DMS 273 (cell line): ENCODE results near the gene HMGB2.

Source experiments
- DNase-seq: peaks from one replicate; lab custom pipeline; 2025; ENCODE audit not compliant: unreplicated experiment; lab: John Stamatoyannopoulos, UW

HMGB2 gene

DNA sequence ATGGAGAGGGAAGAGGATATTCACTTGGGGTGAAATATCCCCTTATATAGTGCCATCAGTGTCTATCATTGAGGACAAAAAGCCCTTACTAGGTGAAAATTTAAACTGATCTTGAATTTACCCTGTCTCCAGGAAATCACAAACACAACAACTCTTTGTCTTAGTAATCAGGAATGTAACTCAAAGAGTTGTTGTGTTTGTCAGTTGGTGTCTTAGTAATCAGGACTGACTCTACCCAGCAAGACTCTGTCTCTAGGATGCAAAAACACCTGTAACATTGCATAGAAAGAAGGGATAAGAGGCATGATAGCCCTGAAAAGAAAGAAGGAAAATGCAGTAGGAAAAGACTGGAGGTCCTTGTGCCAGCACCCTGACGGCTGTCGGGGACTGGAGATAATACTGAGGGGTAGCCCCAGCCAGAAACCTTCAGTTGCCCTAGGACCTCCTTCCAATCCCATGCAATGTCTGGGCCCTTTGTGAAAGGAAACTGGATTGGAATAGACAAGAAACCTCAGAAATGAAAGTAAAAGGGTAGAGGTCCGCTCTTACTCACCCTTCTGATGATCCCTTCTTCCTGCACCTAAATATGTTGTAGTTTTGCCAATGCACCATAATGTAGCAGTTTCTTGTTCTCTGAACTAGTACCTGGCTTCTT lies 45.3 kb downstream of the HMGB2 start:
- no peak for DNase-seq

DNA sequence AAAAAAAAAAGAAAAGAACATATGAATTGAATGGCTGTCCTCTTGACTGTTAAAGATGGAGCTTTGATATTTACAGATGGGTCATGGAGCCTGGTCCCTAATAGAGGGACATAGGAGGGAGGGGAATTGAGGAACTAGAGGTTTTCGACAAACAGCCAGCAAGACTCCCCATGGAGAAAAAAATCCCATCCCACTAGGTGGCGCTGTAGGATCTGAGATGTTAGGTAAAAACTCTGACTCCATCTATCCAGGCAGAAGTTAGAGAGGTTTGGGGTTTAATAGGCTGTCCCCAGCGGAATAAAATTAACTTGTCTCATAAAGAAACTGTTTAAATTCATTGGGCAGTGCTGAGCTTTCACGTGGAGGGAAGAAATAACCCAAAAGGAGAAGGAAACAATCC lies 45.9 kb downstream of the HMGB2 start:
- DNase-seq = peak; percentile 66

DNA sequence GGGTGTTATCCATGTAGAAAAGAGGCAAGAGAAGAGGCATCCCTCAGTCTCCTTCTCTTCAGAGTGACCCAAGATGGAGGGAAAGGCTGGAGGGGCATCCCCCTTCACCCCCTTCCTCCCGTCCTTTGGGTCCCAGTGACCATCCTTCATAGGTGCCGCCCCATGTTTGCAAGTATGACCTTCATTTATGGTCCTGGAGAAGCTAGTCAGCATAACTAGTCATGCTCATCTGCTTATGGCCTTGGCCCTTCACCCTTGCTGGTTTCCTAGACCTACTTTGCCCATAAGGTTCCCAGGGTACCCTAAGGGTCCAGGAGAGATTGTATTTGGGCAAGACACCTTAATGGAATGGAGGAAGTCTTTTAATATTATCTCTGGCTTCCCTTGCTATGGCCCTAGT lies 46.7 kb downstream of the HMGB2 start:
- no peak for DNase-seq

DNA sequence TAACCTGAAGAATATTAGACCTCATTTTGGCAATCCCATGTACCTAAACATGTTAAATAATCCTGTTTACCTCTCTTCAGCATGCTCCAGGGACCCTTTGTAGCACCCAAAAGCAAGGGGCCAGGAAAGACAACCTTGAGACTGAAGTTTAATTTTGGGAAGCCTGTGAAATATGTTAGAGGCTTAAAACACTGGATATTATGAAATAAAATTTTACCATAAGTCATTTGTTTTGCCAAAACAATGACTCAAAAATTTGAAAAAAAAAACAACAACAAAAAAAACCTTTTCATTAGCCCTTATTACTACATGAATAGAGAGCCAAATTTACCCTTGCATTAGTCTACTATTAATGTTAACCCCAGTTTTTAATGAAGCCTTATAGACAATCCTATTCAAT lies 49.7 kb downstream of the HMGB2 start:
- no peak for DNase-seq

DNA sequence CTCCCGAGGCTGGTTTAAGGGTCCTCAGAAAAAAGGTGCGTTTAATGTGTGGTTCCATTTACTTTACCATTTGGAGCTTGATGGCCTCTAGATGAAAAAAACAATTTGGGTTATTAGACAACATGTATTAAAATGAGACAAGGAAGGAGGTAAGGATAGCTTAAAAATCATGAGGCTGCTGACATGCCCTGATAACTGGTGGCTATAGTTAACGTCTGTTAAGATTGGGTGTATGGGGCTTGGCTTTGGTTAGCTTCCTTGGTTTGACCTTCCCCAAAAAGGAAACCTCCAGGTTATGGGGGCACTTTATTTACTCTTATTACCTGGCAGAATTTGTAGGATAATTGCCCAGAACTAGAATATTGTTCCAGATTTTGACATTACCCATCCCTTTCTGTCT lies 51.5 kb downstream of the HMGB2 start:
- DNase-seq = no peak

DNA sequence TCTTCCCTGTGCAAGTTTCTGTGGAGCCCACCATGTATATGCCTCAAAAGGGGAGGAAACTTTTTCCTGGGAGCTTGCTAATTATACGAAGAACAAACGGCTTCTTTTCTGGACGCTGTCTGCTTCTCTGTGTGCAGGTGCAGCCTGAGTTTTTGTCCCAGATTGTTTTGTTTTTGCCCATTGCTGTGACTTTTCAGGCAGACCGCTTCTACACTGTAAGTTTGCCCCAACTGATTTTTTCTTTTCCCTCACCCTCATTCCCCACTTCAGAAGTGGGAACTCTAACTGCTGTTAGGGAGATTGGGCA lies 51.9 kb downstream of the HMGB2 start:
- DNase-seq = no peak

DNA sequence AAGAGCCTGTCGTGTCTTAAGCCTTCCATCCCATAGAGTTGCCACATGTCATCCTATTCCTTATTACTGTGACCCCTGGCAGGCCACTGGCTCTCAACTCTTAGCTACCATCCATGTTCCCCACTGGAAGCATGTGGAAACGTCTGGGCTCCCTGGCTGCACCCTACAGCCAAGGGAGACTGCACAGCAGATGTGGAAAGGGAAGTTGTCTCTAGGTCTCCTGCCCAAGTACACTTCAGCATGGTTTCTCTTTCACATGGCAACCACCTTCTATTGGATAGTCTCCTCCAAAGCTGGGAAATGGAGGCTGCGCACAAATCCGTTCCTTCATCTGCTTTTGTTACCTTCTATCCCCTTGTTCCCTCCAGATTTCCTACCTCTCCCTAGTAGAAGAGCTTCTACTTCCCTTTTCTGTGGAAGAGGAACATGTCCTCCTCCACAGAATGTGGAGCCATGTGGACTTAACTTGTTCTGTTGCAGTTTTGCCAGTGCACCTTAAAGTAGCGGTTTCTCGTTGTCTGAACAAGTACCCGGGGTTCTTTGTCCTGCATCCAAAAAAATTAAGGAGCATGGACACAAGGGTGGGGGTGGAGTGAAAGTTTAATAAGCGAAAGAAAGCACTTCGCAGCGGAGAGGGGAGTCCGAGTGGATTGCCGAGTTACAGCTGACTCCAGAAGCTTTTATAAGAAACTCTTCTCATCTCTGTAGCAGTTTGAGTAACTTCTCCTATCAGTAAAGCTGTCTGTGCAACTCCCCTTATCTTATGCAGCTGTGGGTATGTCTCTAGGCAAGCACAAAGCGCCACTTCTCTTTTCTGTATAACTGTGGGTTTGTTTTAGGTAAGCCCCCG lies 52.5 kb downstream of the HMGB2 start:
- no peak for DNase-seq
